ENCODE data around the gene POLK. TPM values are rescaled to one million over a fixed set of nuclear protein-coding genes. Genes with fewer than 3 reads are reported as not detected.

Gene POLK
- total and polyA plus RNA-seq, 11 donors: 5.2 to 28.8 (median 19.9) TPM

DNA sequence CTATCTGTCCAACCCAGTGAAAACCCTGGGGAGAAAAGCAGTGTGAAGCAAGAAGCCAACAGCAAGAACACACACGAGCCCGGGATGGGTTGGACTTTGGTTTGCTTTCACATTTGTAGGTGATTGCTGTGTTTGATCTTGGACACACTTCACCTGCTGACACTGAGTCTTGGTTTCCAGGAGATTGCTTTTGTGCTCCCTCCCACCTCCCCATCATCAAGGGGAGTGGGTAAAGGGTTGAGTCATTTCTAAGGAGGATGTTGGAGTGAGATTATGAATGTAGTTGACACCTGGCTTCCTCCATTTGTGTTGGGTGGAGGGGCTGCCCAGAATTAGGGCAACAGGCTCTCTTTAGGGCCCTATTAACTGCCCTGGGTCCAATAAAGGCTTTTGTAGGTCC is 137.0 kb downstream of the POLK start:
- intact Hi-C loops (cut with DNase I): no loop called here
- Histone ChIP-seq H3K9me3 (no peaks in the 10 kb centered on the region), H3K27ac (no peak overlapping the region), H3K27me3 (no peaks in the 10 kb centered on the region), H3K4me1 (peaks cover 0 to 6% (median 0%) of the 10 kb centered on the region in 12 donors), H3K4me3 (no peak overlapping the region), H3K36me3 (no peaks in the 10 kb centered on the region)
- TF ChIP-seq POLR2A (IDR thresholded peaks at IDR 0.05): no peak
- TF ChIP-seq, protein P1, sequence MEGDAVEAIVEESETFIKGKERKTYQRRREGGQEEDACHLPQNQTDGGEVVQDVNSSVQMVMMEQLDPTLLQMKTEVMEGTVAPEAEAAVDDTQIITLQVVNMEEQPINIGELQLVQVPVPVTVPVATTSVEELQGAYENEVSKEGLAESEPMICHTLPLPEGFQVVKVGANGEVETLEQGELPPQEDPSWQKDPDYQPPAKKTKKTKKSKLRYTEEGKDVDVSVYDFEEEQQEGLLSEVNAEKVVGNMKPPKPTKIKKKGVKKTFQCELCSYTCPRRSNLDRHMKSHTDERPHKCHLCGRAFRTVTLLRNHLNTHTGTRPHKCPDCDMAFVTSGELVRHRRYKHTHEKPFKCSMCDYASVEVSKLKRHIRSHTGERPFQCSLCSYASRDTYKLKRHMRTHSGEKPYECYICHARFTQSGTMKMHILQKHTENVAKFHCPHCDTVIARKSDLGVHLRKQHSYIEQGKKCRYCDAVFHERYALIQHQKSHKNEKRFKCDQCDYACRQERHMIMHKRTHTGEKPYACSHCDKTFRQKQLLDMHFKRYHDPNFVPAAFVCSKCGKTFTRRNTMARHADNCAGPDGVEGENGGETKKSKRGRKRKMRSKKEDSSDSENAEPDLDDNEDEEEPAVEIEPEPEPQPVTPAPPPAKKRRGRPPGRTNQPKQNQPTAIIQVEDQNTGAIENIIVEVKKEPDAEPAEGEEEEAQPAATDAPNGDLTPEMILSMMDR (IDR thresholded peaks at IDR 0.05): no peak
- ATAC-seq: no peak
- WGBS, 4 donors: 83 to 91% (median 86%) methylated on average over 2 of the region's 2 CpGs
- DNase-seq: no peak

Other genes with a start within 250 kb of the POLK start
- gene HMGCR, start 174.7 kb upstream of the POLK start, total RNA-seq: 10 to 100 TPM in 7 of 9 donors, 1 to 10 TPM in 2; 6.0 to 15.2 (median 11.9) TPM
- gene HMGCR, start 174.7 kb upstream of the POLK start, polyA plus RNA-seq: 10 to 100 TPM in 1 of 2 donors, 1 to 10 TPM in 1; 2.0 to 11.1 TPM
- gene CERT1, start 262 bp upstream of the POLK start, total RNA-seq: 10 to 100 TPM; 16.5 to 57.6 (median 36.2) TPM
- gene CERT1, start 262 bp upstream of the POLK start, polyA plus RNA-seq: 10 to 100 TPM in 1 of 2 donors, 1 to 10 TPM in 1; 6.7 to 26.5 TPM
- under 1 TPM in 2 of 9 donors, not detected in 7; 0.46 to 0.61 TPM for gene ANKDD1B, start 99.6 kb downstream of the POLK start, total RNA-seq
- gene ANKDD1B, start 99.6 kb downstream of the POLK start, polyA plus RNA-seq: under 1 TPM; 0.10 to 0.19 TPM
- gene POC5, start 205.5 kb downstream of the POLK start, total RNA-seq: 1 to 10 TPM; 3.4 to 6.7 (median 4.8) TPM
- 1 to 10 TPM; 3.5 to 5.4 TPM for gene POC5, start 205.5 kb downstream of the POLK start, polyA plus RNA-seq

All from heart left ventricle (tissue), 16 donors.